IPS DF 4.7 (cell line): ENCODE data around the gene H2AZ1.
"Not testable (repeated sequence)": the region's sequence is repeated elsewhere in the genome, so short reads cannot be mapped to it uniquely, and the experiment has no call there.

ENCODE experiments used
- DNase-seq: peaks from one replicate; pipeline ENCODE4 v3.0.0-alpha.2; 2013; ENCODE audit warnings: low spot score; ENCODE audit errors: extremely low read depth

Gene H2AZ1

DNA sequence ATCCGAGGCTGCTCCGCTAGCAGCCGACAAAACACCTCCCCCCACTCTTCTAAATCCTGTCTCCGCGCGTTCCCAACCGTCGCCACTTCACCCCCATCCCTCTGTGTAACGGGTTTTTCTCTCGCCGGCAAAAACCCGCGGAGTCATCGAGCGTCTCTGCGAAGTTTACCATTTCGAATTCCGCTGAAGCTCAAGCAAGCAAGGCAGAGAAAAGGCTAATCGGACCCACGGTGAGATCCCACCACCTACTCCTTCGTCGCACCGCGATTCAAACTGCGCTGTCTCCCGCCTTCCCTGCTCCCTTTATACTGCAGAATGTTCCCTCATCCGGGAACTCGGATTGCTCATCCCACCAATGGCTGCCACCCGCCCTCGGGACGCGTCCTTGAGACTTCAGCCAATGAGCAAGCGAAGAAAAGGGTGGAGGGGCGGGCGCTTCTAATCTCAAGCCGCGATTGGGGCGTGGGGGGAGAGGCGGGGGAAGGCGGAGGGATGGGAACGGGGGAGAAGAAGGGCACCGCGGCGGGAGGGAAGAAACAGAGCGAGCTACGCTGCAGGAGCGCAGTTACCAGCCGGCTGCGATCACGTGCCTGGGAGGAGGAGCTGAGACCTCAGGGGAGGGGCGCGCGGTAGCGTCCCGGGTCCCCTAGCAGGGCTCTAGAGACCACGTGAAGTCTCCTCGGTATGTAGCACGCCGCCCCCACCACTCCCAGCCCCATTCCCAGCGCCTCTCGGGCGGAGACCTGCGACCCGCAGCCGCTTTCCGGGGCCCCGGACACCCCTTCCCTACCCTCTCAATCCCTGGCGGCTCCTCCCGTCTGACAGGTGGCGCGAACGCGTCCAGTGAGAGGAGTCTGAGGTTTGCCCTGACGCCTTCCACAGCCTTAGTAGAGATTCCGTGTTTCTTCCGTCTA, at the start of gene H2AZ1:
TSS of gene H2AZ1 (minus strand) at position 277 of the 914 bp plus-strand sequence. CDS start at position 172, 105 bp downstream.
- peak; percentile 90 for DNase-seq

DNA sequence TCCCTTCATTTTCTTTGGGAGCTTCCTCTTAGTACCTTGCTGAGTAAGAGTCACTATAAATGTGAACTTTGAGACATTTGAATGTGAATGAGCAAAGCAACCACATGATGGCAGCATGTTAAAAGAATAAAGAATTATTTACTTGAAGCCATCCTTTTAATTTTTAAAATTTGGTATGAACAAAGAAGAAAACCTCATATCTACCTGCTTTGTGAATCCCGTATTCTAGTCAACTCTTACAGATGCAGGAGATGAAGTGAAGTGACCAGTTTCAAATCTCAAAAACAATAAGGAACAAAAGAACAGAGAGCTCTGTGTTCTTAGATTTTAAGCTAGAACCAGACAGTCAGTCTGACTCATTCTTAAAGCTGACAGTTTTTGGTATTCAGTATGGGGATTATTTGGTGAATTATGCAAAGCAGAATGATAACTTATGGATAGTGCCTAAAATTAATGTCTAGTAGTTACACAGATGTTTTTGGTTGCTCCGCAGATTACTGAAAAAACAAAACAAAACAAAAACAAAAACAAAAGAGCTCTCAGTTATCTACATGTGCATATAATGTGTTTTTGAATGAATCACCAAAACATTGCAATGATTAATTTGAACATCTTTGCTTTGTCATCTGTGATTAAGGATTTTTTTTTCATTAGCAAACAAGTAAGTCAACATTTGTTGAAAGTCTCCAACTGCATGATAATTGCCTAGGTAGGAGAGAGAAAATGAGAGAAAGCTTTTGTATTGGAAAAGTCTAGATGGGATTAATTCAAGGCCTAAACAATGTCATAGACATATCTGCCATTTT, 48.2 kb upstream of the H2AZ1 start:
- no peak for DNase-seq

DNA sequence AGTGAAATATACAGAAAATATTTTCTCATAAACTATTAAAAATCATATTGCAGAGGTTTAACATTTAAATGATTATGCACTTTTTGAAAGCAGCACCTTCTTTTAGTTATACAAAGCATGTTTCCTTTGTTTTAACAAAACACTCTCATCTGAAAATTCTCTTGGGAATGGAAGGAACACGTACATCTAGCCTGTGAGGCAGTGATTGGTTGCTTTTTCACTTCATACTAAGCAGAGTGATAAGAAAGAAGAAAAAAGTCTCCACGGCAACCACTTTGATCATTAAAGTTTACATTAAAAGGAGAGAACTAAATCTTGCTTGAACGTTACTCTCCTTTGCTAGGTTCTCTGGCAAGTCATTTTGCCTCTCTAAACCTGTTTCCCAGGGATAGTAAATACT, 41.7 kb upstream of the H2AZ1 start:
- DNase-seq: no peak

DNA sequence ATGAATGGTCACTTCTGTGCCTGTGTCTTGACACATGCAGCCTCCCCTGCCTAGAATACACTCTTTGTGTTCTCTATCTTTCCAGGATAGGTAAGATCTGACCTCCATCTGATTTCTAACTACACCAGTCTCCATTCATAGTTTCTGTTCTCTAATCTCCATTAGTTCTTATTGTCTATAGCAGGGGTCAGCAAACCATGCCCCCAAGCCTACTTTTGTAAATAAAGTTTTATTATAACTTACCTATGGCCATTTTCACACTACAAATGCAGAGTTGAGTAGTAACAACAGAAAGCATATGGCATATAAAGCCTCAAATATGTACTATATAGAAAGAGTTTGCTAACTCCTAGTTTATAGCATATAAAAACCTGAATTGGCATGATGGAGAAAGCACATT, 37.6 kb upstream of the H2AZ1 start:
- DNase-seq: no peak

DNA sequence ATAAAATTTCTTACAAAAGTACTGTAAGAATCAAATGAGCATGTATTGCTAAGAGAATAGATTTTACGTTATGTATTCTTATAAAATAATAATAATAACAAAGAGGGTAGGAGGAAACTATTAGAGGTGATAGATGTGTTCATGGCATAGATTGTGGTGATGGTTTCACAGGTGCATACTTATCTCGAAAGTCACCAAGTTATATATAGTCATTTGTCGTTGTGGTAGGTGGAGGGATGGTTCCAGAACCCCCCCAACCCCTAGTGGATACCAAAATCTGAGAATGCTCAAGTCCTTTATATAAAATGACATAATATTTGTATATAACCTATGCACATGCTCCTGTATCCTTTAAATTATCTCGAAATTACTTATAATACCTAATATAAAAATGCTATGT, 36.7 kb upstream of the H2AZ1 start:
- DNase-seq: no peak

DNA sequence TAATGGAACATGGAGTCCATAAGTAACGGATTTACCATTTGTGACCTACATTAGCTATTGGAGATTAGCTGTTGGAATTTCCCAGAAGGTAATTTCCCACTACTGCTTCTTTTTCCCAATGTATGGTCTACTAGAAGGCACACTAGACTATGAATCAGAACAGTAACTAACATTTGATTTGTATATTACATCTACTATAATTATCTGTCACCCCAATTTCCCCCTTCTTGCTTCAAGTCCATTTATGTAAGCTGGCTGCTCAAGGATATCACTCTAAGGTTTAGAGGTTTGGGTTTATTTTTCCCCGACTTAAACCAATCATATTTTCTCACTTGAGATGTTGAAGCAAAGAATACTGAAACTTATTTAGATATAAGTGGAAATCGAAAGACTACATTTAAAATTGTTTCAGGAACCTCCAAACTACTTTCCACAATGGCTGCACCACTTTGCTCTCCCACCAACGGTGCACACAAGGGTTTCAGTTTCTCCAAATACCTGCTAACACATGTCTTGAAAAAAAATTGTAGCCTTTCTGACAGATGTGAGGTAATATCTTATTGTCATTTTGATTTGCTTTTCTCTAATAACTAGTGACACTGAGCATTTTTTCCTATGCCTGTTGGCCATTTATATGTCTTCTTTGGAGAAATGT, 33.3 kb upstream of the H2AZ1 start:
- DNase-seq: no peak

DNA sequence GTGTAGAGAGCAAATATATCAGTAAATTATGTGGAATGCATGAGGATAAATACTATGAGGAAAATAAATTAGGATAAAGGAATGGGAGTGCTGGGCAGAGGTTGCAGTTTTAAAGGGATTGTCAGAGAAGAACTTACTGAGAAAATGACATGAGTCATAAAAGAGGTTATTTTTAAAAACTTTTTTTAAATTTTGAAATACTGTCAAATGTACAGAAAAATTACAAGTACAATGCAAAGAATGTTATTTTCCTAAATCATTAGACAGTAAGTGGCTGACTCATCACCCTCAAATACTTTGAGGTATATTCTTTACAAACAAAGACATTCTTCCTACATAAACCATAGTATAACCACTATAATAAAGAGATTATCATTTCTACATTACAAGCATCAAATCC, 29.8 kb upstream of the H2AZ1 start:
- no peak for DNase-seq

DNA sequence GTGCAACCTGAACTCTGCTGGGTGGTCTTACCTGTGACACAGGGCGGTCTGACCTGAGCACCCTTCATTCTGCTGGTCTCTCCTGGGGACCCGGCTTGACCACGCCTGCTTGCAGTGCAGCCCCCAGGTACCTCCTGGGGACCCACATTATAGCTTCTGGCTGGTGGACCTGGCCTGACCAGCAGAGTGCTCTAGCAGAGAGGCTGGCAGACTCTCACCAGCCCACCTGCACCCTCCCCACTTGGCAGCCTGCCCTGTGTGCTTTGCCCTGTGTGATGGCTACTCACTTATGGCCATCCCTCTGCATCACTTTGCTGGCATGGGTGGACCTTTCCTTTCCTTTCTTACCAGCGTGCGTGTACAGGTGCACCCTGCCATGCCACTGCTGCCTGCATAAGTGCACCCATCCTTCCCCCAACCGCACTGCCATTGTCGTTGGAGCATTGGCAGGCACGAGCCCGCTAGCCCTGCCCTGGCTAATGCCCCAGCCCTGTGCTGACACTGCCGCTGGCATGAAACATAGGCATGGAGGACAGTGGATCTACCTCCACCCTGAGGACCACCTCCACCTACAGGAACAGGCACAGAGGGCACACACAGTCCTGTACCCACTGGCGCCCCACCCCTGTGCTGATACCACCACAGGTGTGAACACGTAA, 21.5 kb upstream of the H2AZ1 start:
- no peak for DNase-seq

DNA sequence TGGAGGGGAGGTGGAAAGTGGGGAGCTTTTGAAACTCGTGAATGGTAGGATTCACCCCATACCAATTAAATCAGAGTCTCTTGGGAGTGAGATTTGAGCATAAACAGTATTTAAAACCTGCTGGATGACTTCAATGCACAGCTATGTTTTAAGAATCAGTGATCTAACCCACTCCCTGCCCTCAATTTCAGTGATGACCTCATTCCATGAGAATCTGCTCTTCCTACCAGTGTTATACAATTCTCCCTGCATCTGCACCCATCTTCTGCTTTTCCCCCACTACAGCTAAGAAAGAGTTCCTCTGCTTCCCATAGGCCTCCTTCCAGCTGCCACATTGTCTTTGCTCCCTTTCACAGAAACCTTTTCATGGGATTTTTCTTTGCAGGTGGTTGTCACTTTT, 18.3 kb upstream of the H2AZ1 start:
- DNase-seq: no peak

DNA sequence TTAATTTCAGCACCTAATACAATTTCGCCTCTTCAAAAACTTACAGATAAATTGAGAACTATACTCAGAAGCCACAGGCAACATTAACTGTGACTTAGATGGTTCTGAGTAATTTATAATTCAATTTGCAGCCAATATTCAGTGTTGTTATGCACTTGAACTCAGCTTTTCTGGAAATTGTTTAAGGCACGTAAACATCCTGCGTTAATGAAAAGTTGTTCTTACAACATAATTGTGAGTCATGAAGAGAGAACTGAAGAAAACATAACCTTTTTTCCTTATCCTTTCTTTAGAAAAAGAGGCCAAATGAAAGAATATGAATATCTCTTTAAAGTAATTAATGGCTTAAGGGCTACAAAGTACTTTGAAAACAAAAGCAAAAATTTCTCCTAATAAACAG, 16.6 kb upstream of the H2AZ1 start:
- no peak for DNase-seq

DNA sequence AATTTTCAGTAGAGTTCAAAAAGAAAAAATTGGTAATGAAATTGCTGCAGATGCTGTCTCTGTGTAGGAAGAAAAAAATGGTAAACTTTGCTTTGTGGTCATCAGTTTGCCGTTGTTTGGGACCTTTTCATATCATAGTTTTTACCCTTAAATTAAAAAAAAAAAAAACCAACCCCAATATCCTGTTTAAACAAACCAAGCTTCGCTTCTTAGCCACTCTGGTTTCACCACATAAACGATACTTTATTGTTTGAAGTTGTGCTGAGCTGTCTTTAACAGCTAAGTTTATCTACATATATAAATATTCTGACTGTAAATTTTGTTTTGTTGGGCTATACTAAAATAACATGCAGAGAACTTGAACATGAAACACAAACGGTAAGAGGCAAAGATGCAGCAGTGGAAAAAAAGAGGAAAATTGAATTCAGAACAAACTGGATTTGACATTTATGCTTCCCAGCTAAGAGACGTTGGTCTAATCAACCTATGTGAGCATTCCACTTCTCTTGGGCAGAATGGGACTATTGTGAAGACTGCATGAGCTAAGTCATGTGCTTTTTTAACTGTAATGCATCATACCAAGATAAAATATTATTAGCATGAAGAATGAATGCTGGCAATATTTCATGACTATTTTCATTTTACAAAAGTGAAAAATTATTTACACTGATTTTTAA, 15.7 kb upstream of the H2AZ1 start:
- DNase-seq: no peak

DNA sequence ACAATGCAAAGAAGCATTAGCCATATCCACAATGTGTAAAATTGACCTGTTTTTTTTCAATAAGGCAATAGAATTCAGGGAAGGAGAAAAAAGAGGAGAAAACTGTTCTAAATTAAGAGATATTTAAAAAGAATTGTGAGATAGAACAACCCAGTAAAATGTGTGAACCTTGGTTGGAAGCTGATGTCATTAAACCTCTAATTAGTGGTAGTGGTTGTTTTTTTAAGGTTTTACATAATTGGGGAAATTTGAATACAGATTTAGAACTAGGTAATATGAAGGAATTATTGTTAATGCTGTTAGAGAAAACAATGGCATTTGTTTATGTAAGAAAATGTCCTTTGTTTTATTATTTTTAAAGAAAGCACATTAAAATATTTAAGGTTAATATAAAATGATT, 15.1 kb upstream of the H2AZ1 start:
- no peak for DNase-seq

DNA sequence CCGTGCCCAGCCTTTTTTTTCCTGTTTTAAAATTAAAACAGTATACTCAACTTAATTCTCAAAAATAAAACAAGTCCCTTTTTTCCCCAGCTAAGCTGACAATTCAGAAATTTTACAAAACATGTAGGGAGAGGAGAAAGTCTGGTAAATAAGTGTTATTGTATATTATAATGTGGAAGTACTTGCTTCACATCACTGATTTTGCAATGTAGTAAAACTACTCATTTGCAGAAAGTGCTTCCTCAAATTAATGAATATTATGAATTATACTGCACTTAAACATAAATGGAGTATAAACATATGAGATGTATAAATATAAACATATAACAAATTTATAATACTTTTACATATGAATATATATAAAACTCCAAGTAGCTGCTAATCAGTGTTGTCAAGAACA, 11.6 kb upstream of the H2AZ1 start:
- no peak for DNase-seq

DNA sequence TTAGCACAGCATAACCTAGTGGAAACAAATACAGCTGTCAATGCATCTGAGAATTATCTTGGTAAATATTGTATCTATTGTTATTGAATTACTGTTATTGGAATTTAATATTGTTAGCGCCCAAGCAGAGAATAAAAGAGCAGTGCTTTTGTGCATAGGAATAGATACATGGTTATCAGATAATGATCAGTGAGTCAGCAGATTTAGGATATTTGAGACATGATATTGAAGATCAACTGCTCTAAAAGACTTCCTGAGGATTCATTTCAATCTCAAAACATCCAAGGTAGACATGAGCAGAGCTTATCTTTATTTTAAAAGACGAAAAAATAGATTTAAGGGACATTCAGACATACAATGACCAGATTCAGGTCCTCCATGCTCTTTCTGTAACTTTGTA, 10.6 kb upstream of the H2AZ1 start:
- no peak for DNase-seq

DNA sequence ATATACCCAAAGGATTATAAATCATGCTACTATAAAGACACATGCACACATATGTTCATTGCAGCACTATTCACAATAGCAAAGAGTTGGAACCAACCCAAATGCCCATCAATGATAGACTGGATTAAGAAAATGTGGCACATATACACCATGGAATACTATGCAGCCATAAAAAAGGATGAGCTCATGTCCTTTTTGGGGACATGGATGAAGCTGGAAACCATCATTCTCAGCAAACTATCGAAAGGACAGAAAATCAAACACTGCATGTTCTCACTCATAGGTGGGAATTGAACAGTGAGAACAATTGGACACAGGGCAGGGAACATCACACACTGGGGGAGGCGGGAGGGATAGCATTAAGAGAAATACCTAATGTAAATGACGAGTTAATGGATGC, 8.1 kb upstream of the H2AZ1 start:
- not testable (repeated sequence) for DNase-seq

DNA sequence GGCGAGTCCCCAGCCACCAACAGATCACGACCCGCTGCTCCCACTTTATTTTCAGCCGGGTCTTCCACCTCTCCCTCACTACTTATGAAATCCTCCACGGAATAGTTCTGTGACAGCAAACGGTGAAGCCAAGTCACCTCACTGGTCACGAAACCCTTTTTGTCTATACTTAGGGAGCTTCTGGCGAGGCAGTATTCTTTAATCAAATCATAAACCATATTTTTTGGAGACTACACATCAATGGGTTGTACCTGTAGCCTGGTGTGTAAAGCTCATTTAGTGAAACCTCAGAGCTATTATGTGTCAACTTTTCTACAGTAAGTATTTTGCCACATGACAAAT, 809 bp upstream of the H2AZ1 start:
- no peak for DNase-seq

DNA sequence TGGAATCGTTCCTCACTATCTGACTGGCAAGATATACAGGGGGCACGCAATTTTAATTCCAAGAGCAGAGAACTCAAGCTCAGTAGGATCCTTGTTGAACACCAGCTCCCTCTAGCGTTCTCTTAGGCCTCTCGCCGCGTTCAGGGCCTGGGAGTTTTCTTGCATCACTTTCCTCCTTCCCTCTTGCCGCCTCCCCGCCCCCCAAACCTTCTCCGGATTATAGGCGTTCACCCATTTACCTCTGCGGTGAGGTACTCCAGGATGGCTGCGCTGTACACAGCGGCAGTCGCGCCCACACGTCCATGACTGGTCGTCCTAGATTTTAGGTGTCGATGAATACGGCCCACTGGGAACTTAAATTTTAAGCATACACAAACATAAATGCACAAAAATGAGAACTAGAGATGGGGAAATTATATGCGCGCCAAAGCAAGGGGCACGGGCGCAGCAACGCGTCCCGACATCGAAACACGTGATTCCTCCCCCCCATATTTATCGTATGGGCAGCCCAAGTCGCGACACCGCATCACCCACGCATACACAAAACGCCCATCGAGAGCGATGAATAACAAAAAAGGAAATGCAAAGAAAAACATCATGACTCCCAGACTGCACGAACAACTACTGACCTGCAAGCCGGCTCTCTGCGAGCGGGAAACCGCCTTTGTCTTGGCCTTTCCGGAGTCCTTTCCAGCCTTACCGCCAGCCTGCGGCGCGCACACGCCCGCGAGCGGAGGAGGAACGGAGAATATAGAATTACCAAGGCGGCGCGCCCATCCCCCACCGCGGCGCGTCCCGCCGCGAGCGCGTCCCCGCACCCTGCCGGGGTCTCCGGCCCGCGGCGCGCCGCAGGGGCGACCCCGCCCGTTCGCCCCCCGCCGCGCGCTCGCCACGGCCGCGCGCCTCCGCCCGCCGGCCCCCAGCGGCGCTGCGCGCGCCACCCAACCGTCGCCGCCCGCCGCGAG, 759 bp downstream of the H2AZ1 start:
- DNase-seq: peak; percentile 76

DNA sequence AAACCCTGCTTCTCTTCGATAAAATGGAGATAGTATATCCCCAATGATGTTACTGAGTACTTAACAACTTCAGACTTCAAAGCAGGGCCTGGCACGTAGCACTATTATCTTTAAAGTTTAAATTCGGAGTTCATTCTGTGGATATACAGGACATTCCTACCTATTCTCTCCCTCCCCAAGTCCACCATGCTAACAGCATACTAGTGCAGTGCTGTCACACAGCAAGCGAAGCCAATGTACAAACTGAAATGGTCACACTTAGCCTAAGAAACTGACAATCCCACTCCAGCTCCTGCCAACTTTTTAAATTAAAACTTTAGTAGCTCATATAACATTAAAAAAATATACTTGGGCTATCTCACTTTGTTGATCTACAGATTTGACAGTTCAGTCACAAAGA, 2.5 kb downstream of the H2AZ1 start:
- no peak for DNase-seq

DNA sequence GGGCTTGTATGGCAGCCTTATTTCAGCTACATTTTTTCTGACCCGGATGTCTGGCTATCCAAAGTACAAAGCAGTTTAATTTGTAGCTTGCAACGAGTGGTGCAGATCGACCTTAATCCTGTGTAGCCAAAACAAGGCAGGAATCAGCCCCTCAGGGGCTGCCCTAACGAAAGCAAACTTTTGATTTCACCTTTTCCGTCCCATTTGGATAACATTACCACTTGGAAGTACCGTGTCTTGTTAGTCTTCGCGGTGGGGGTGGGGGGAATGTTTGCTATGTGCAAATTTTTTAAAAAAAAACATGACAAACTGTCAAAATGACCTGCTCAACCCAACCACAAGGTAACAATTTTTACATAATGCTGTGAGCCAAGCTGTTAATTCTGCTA, 2.9 kb downstream of the H2AZ1 start:
- DNase-seq: no peak
